HFFc6 (cell line): ENCODE data around the gene PCCA. TPM values are rescaled to one million over a fixed set of nuclear protein-coding genes. Genes with fewer than 3 reads are reported as not detected.
"Not testable (repeated sequence)": the region's sequence is repeated elsewhere in the genome, so short reads cannot be mapped to it uniquely, and the experiment has no call there.

ENCODE experiments used
- DNase-seq: peaks from one replicate; pipeline ENCODE4 v3.0.0-alpha.2; 2018
- H3K27ac Mint-ChIP-seq: 2 replicates; pipeline ENCODE4 v1.8.0; 2020; ENCODE audit warnings: mild to moderate bottlenecking, mixed read lengths
- H3K27me3 Mint-ChIP-seq: 2 replicates; pipeline ENCODE4 v1.8.0; 2021; ENCODE audit warnings: mild to moderate bottlenecking, moderate library complexity, mixed read lengths; ENCODE audit not compliant: insufficient read depth
- H3K36me3 Mint-ChIP-seq: 2 replicates; pipeline ENCODE4 v1.8.0; 2021; ENCODE audit warnings: low read depth, mixed read lengths
- H3K4me1 Mint-ChIP-seq: 2 replicates; pipeline ENCODE4 v1.8.0; 2020; ENCODE audit warnings: low read depth, mixed read lengths
- H3K4me3 Mint-ChIP-seq: 2 replicates; pipeline ENCODE4 v1.8.0; 2020; ENCODE audit warnings: mild to moderate bottlenecking, moderate library complexity, mixed read lengths
- H3K9me3 Mint-ChIP-seq: 2 replicates; pipeline ENCODE4 v1.8.0; 2020; ENCODE audit warnings: mild to moderate bottlenecking, mixed read lengths
- total RNA-seq, 6 experiments: library from RNA; stranded (reverse); fragmentation: NEBNext Ultra II Directional; extraction: Animal tissue kit (Norgen Biotek cat#: 25700); gene quantifications; 2 replicates in 1 of 6; 3 replicates in 5 of 6; pipeline ENCODE4 v1.2.3, GENCODE V29; 2021
- TF ChIP-seq, protein P1 (sequence below): fragments of 200-600 bp; sonication (generic); IDR thresholded peaks from 2 replicates; pipeline ENCODE4 v1.5.0; 2021; ENCODE audit warnings: antibody characterized with exemption, mild to moderate bottlenecking

The PCCA gene
- total RNA-seq, 6 experiments from 2014 or later: 12.9 to 16.9 (median 14.7) TPM

GRCh38 chr13:100563779-100564178 is 474.9 kb downstream of the PCCA start:
- no peak overlapping the region for H3K27ac Mint-ChIP-seq
- no peaks in the 10 kb centered on the region for H3K4me1 Mint-ChIP-seq
- H3K36me3 Mint-ChIP-seq: no peaks in the 10 kb centered on the region
- peaks cover 29% of the 10 kb centered on the region for H3K27me3 Mint-ChIP-seq
- H3K9me3 Mint-ChIP-seq: no peaks in the 10 kb centered on the region
- TF ChIP-seq, protein P1, sequence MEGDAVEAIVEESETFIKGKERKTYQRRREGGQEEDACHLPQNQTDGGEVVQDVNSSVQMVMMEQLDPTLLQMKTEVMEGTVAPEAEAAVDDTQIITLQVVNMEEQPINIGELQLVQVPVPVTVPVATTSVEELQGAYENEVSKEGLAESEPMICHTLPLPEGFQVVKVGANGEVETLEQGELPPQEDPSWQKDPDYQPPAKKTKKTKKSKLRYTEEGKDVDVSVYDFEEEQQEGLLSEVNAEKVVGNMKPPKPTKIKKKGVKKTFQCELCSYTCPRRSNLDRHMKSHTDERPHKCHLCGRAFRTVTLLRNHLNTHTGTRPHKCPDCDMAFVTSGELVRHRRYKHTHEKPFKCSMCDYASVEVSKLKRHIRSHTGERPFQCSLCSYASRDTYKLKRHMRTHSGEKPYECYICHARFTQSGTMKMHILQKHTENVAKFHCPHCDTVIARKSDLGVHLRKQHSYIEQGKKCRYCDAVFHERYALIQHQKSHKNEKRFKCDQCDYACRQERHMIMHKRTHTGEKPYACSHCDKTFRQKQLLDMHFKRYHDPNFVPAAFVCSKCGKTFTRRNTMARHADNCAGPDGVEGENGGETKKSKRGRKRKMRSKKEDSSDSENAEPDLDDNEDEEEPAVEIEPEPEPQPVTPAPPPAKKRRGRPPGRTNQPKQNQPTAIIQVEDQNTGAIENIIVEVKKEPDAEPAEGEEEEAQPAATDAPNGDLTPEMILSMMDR: no peak
- no peak for DNase-seq
- H3K4me3 Mint-ChIP-seq: no peak overlapping the region

DNA sequence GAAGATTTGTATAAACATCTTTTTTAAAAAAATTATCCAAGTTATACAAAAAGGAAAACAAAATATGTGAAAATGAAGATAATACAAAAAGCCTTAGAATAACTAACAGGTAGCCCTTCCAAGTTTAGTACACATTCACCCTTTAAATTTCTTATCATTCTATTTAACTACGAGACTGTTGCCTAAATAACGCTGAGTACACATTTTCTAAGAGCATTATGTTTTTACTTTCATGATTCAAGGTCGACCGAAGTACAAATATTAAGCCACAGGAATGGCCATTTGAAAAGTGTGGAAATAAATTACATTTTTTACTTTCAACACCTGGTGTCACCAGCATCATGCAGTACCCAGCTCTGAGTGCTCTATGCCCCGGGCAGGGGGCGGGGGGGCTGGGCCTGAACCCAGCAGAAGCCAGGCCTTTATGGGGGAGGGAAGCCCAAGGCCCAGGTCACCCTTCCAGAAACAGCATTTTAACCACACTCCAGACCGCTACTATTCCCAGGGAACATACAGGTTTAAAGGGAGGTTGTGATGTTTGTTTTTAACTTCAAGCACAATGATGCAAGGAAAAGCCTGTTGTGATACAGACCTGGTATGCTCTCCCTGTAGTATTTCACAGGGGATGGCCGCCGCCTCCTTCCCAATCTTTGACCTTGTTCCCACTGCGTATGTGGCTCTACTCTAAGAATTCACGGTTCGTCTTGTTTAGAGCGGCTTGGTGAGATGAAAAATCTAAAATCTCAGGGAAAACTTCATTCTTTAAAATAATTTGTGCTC is 475.7 kb downstream of the PCCA start:
- H3K36me3 Mint-ChIP-seq: no peaks in the 10 kb centered on the region
- H3K27me3 Mint-ChIP-seq: peaks cover 26% of the 10 kb centered on the region
- no peak for DNase-seq
- H3K9me3 Mint-ChIP-seq: no peaks in the 10 kb centered on the region
- TF ChIP-seq, protein P1: no peak
- H3K4me1 Mint-ChIP-seq: no peaks in the 10 kb centered on the region
- H3K4me3 Mint-ChIP-seq: no peak overlapping the region
- H3K27ac Mint-ChIP-seq: no peak overlapping the region

DNA sequence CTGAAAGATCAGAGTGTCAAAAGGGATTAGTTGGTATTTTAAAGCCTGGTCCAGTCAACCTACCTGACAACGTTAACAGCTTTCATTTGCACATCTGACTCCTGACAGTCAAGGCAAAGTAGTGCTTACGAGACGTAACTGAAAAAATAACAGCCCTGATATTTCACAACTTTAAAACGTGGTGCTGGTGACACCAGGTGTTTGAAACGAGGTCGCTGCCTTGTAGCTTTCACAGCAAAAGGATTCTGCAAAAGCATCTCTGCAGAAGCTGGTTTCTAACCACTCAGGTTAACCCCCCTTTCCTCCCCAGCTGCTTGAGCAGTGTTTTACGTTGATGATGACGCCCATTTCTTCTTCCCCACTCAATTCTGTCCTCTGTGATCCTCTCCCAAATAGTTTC is 476.4 kb downstream of the PCCA start:
- H3K4me1 Mint-ChIP-seq: no peaks in the 10 kb centered on the region
- no peaks in the 10 kb centered on the region for H3K36me3 Mint-ChIP-seq
- no peak for DNase-seq
- H3K27me3 Mint-ChIP-seq: peaks cover 28% of the 10 kb centered on the region
- H3K27ac Mint-ChIP-seq: no peak overlapping the region
- H3K4me3 Mint-ChIP-seq: no peak overlapping the region
- TF ChIP-seq, protein P1: no peak
- no peaks in the 10 kb centered on the region for H3K9me3 Mint-ChIP-seq

DNA sequence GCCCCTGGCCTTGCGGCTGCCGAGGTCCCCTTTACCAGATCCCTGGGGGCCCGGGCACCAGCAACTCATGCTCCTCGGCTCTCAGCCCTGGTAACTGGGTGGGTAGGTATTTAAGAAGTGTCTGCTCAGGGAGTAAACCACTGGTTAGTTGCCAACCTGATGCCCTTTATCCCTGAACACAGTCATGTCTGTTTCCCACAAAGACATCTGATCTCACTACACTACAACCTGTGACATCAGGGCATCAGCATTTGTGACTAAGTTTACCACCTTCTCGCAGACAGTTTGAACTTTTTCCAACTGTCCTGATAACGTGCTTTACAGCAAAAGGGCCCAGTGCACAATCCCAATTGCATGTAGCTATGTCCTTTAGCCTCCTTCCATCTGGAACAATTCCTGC is 477.6 kb downstream of the PCCA start:
- Mint-ChIP-seq H3K27ac (no peak overlapping the region), H3K27me3 (peaks cover 20% of the 10 kb centered on the region)

DNA sequence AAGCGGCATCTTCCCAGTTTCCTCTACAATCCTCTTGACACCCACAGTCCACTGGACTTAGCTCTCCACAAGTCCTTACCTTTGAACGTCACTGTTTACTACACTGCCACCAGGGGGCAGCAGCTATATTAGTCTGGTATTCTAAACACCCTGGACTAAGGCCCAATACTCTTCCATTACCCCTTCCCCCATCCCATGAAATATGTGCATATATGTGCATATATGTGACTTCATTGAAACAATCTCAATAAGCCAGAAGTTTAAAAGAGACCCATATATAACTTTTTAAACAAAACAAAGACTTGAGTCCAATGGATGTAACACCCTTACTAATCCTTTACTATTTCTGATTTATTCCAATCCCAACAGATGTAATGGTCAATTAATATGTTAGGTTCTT is 484.2 kb downstream of the PCCA start:
- Mint-ChIP-seq H3K4me1 (no peaks in the 10 kb centered on the region), H3K4me3 (no peak overlapping the region), H3K27ac (no peak overlapping the region), H3K9me3 (no peaks in the 10 kb centered on the region), H3K27me3 (peaks cover 6% of the 10 kb centered on the region), H3K36me3 (no peaks in the 10 kb centered on the region)
- DNase-seq: peak; percentile 70
- TF ChIP-seq, protein P1: peak; percentile 94

More for the DNA sequence above, 477.6 kb downstream of the PCCA start:
- H3K4me3 Mint-ChIP-seq: no peak overlapping the region
- no peaks in the 10 kb centered on the region for H3K9me3 Mint-ChIP-seq
- H3K36me3 Mint-ChIP-seq: no peaks in the 10 kb centered on the region
- peak; percentile 13 for DNase-seq
- H3K4me1 Mint-ChIP-seq: no peaks in the 10 kb centered on the region
- TF ChIP-seq, protein P1: no peak

GRCh38 chr13:100577239-100577638 is 488.3 kb downstream of the PCCA start:
- H3K4me3 Mint-ChIP-seq, H3K9me3 Mint-ChIP-seq, H3K27me3 Mint-ChIP-seq, H3K27ac Mint-ChIP-seq, H3K36me3 Mint-ChIP-seq, DNase-seq, H3K4me1 Mint-ChIP-seq: not testable (repeated sequence)

Other genes starting within 250 kb of the PCCA start
- gene ZIC5, start 117.3 kb upstream of the PCCA start, total RNA-seq: not detected
- 1 to 10 TPM in 3 of 6 experiments, under 1 TPM in 2, not detected in 1; 0.07 to 1.9 (median 1.2) TPM for gene ZIC2, start 107.3 kb upstream of the PCCA start, total RNA-seq